IPS-20b (cell line): ENCODE results near the gene PHETA1.
"Not testable (repeated sequence)": the region's sequence is repeated elsewhere in the genome, so short reads cannot be mapped to it uniquely, and the experiment has no call there.

Experiments
- H3K27ac ChIP-seq: one replicate; pipeline ENCODE4 v1.5.1; 2013; ENCODE audit warnings: low read length
- H3K27me3 ChIP-seq: 2 replicates; pipeline ENCODE4 v1.6.1; 2013; ENCODE audit warnings: mild to moderate bottlenecking, low read length, inconsistent platforms; ENCODE audit not compliant: insufficient read depth
- H3K36me3 ChIP-seq: 2 replicates; pipeline ENCODE4 v1.6.1; 2013; ENCODE audit warnings: low read depth, mild to moderate bottlenecking, inconsistent platforms, low read length, moderate library complexity; ENCODE audit not compliant: insufficient read depth
- H3K4me1 ChIP-seq: 2 replicates; pipeline ENCODE4 v1.6.1; 2013; ENCODE audit warnings: mild to moderate bottlenecking, control low read depth, inconsistent platforms, low read length, moderate library complexity; ENCODE audit not compliant: insufficient read depth
- H3K4me3 ChIP-seq: 2 replicates; pipeline ENCODE4 v1.5.1; 2013; ENCODE audit warnings: mild to moderate bottlenecking, low read length, inconsistent platforms
- H3K9ac ChIP-seq: 2 replicates; pipeline ENCODE4 v1.6.1; 2013; ENCODE audit warnings: low read depth, mild to moderate bottlenecking, inconsistent platforms, low read length, moderate library complexity
- H3K9me3 ChIP-seq: 2 replicates; pipeline ENCODE4 v1.6.1; 2013; ENCODE audit warnings: mild to moderate bottlenecking, low read depth, low read length, inconsistent platforms; ENCODE audit not compliant: insufficient read depth

The PHETA1 gene

DNA sequence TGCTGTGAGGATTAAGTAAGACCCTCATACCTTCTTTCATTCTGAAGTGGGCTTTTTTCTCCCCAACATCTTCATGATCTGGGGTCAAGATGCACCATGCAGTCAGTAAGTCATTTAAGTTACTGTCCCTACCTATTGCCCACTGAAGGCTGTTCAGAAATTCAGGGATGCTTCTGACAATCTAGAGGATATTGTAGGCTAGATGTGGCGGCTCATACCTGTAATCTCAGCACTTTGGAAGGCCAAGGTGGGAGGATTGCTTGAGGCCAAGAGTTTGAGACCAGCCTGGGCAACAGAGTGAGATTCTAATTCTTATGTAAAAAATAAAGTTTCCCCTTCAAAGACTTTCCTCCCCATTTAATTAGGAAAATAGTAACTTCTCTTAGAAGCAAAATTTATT is 28.7 kb downstream of the PHETA1 start:
- no peak overlapping the region for H3K27ac ChIP-seq
- no peak overlapping the region for H3K9ac ChIP-seq
- H3K36me3 ChIP-seq = no peaks in the 10 kb centered on the region
- no peak overlapping the region for H3K4me3 ChIP-seq
- H3K4me1 ChIP-seq = no peaks in the 10 kb centered on the region
- H3K9me3 ChIP-seq = no peaks in the 10 kb centered on the region
- H3K27me3 ChIP-seq = no peaks in the 10 kb centered on the region

DNA sequence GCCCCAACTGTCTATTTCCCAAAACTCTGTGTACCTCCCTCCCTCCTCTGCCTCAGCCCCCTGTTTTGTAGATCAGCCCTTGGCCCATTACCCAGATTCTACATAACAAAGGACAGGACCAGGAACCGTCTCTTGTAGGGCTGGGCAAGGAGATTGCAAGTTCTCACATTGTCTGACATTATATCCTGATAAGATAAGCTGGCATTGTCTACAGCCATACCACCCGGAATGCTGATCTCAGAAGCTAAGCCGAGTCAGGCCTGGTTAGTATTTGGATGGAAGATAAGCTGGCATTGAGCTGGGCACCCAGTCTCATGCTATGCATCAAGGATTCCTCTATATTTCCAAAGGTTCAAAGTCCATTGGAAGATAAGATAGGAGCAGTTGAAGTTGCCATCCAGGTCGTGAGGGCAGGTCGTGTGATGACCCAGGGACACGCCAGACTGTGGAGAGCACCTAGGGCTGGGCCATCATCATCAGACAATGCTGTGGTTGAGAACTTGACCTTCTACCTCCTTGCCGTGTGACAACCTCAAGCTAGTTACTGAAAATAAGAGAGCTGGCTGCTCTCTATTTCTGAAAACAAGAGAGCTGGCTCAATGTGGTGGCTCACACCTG is 29.5 kb downstream of the PHETA1 start:
- no peak overlapping the region for H3K4me3 ChIP-seq

DNA sequence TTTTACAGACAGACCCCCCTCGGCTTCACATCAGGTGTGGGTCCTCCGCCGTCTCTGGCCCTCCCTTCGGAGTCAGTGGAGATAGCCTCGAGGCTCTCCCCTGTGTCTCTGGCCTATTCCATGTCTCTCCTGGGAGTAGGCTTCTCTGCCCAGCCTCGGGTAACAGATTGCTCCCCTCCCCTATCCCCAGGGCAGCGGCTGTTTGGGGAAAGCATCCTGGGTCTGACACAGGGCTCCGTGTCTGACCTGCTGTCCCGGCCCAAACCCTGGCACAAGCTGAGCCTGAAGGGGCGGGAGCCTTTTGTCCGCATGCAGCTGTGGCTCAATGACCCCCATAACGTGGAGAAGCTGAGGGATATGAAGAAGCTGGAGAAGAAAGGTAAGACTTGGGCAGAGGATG is 30.8 kb downstream of the PHETA1 start:
- no peak overlapping the region for H3K27ac ChIP-seq
- no peaks in the 10 kb centered on the region for H3K27me3 ChIP-seq
- H3K4me1 ChIP-seq = no peaks in the 10 kb centered on the region
- H3K9me3 ChIP-seq = no peaks in the 10 kb centered on the region
- H3K36me3 ChIP-seq = no peaks in the 10 kb centered on the region
- no peak overlapping the region for H3K9ac ChIP-seq
- H3K4me3 ChIP-seq = no peak overlapping the region

More for the DNA sequence above, 29.5 kb downstream of the PHETA1 start:
- H3K9ac ChIP-seq = no peak overlapping the region
- H3K27me3 ChIP-seq = no peaks in the 10 kb centered on the region
- H3K27ac ChIP-seq = no peak overlapping the region
- no peaks in the 10 kb centered on the region for H3K36me3 ChIP-seq
- no peaks in the 10 kb centered on the region for H3K9me3 ChIP-seq
- H3K4me1 ChIP-seq = no peaks in the 10 kb centered on the region

DNA sequence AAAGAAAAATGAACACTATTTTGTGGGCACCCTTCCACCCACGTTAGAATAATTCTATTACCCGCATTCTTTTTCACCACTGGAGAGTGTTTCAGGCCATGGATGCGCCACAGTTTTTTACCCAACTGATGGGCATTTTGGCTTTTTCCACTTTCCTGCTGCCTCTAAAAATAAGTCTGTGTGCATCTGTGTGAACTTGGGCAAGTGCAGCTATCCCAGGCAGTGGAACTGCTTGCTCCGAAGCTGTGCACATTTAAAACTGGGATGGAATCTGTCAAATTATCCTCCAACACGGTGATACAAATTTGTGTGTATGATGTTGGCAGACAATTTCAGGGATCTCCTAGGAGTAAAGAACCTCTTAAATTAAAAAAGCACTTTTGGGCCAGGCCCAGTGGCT is 31.5 kb downstream of the PHETA1 start:
- Histone ChIP-seq H3K9ac (no peak overlapping the region), H3K27ac (no peak overlapping the region), H3K36me3 (no peaks in the 10 kb centered on the region), H3K4me1 (no peaks in the 10 kb centered on the region), H3K4me3 (no peak overlapping the region), H3K9me3 (no peaks in the 10 kb centered on the region), H3K27me3 (no peaks in the 10 kb centered on the region)

DNA sequence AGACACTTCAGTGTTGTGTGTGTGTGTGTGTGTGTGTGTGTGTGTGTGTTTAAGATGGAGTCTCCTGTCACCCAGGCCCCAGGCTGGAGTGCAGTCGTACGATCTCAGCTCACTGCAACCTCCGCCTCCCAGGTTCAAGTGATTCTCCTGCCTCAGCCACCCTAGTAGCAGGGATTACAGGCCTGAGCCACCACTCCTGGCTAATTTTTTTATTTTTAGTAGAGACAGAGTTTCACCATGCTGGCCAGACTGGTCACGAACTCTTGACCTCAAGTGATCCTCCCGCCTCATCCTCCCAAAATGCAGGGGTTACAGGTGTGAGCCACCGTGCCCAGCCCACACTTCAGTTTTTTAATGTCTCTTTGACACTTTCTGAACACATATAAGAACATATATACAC is 32.5 kb downstream of the PHETA1 start:
- not testable (repeated sequence) for H3K27ac ChIP-seq, H3K4me1 ChIP-seq, H3K4me3 ChIP-seq, H3K36me3 ChIP-seq, H3K9me3 ChIP-seq, H3K9ac ChIP-seq, H3K27me3 ChIP-seq

DNA sequence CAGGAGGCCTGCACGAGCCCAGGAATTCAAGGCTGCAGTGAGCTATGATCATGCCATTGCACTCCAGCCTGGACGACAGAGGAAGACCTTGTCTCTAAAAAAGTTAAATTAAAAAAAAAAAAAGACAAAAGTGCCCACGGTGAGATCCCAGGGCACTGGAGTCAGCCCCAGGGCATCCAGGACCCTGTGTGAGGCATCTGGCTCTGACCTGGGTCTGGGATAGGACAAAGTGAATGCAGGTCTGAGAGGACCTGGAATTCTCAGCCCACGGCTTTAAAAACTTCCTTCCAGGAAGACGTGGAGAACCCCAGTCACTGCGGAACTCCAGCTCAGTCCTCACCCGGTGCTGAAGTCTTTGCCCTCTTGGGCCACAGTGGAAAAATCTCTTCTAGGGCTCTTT is 33.1 kb downstream of the PHETA1 start:
- no peak overlapping the region for H3K27ac ChIP-seq
- H3K4me1 ChIP-seq = no peaks in the 10 kb centered on the region
- H3K27me3 ChIP-seq = no peaks in the 10 kb centered on the region
- no peaks in the 10 kb centered on the region for H3K9me3 ChIP-seq
- H3K36me3 ChIP-seq = no peaks in the 10 kb centered on the region
- no peak overlapping the region for H3K4me3 ChIP-seq
- no peak overlapping the region for H3K9ac ChIP-seq

DNA sequence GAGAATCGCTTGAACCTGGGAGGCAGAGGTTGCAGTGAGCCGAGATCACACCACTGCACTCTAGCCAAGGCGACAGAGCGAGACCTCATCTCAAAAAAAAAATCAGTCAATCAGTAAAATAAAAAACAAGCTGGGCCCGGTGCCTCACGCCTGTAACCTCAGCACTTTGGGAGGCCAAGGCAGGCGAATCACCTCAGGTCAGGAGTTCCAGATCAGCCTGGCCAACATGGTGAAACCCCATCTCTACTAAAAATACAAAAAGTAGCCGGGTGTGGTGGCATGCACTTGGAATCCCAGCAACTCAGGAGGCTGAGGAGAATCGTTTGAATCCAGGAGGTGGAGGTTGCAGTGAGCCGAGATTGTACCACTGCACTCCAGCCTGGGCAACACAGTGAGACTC is 33.6 kb downstream of the PHETA1 start:
- not testable (repeated sequence) for H3K27me3 ChIP-seq, H3K9me3 ChIP-seq, H3K4me1 ChIP-seq, H3K27ac ChIP-seq, H3K4me3 ChIP-seq, H3K36me3 ChIP-seq, H3K9ac ChIP-seq

DNA sequence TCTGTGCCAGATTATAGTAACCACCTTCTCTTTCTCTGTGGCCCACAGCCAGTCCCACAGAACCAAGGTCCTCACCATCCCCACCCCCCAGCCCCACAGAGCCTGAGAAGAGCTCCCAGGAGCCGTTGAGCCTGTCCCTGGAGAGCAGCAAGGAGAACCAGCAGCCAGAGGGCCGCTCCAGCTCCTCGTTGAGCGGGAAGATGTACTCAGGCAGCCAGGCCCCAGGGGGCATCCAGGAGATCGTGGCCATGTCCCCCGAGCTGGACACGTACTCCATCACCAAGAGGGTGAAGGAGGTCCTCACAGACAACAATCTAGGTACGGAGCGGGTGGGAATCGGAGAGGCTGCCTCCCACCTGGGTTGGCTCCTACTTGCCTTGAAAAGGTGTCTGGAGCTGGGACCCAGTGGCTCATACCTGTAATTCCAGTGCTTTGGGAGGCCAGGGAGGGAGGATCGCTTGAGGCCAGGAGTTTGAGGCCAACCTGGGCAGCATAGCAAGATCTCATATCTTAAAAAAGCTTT is 34.4 kb downstream of the PHETA1 start:
- no peaks in the 10 kb centered on the region for H3K27me3 ChIP-seq

DNA sequence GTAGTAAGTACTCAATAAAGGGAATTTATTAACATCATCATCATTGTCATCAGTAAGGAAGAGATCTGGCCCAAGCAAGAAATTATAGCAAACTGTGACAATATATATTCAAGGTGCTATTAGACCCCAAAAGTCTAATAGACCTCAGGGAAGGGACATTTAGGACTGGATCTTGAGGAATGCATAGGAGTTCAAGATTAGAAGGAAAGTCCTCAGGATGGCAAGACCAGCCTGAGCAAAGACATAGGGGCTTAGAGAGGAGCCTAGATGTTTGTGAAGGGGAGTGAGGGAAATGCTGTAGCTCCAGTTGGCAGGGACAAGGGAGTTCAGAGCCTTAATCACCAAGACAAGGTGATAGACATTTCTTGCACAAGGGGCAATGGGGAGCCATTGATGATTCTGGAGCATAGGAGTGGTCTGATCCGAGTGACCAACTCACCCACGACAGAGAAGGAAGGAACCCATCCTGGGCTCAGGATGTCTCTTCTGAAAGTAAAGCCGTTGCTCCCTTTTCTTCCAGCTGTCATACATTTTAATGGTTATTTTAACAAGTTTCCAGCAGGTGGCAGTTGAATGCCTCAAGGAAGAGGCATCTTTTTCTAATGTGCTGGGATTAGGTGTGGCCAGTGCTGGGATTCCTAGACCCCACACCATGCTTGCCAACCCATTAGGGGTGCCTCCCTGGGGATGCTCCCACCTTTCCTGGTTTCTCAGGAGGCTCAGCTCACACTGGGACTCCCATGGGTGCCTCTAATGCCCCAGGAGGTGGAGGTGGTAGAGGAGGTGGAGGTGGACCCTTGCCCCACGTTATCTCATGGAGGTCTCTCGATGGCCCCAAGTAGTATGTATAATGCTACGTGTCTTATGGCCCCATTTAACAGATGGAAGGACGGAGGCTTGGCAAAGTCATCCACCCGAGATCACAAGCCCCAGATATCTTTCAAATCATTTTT is 37.8 kb downstream of the PHETA1 start:
- Histone ChIP-seq H3K27me3 (no peaks in the 10 kb centered on the region), H3K9ac (no peak overlapping the region), H3K27ac (no peak overlapping the region), H3K9me3 (no peaks in the 10 kb centered on the region), H3K4me1 (no peaks in the 10 kb centered on the region), H3K36me3 (no peaks in the 10 kb centered on the region), H3K4me3 (no peak overlapping the region)

More for the DNA sequence above, 34.4 kb downstream of the PHETA1 start:
- no peaks in the 10 kb centered on the region for H3K4me1 ChIP-seq
- H3K9me3 ChIP-seq = no peaks in the 10 kb centered on the region
- H3K9ac ChIP-seq = no peak overlapping the region
- no peaks in the 10 kb centered on the region for H3K36me3 ChIP-seq
- no peak overlapping the region for H3K4me3 ChIP-seq
- no peak overlapping the region for H3K27ac ChIP-seq

DNA sequence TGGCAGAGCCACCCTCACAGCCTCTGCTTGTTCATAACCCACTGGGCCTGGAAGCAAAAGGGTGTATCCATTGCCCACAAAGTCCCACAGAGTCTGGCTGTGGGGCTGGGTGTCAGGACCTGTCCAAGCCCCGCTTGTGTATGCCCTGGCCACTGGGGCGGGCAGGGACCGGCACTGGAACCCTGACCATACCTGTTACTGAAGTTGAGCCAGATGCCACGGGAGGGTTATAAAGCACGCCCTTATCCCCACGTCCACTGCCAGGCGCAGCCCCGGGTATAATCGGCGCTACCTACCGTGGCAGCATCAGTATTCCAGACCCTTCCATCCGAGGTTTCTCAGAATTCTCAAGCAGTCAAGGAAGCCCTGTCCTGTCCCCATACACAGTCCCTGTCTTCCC is 40.8 kb downstream of the PHETA1 start:
- Histone ChIP-seq H3K4me3 (no peak overlapping the region), H3K27ac (no peak overlapping the region), H3K9me3 (no peaks in the 10 kb centered on the region; the same call in 1 of the 2 replicates), H3K4me1 (no peaks in the 10 kb centered on the region), H3K27me3 (no peaks in the 10 kb centered on the region), H3K36me3 (no peaks in the 10 kb centered on the region), H3K9ac (no peak overlapping the region)

DNA sequence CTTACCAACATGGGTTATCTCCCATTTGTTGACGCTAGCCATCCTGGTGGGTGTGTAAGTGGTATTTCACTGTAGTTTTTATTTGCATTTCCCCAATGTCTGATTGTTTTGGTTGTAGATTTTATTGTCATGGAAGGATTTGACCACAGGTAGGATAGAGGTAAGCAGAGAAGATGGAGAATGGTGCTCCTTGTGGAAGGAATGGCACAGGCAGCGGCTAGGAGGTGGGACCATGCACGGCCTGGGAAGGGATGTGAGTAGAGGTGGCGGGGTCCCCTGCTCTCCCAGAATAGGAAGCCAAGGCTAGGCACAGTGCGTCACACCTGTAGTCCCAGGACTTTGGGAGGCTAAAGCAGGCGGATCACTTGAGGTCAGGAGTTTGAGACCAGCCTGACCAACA is 41.4 kb downstream of the PHETA1 start:
- no peaks in the 10 kb centered on the region; the same call in 1 of the 2 replicates for H3K9me3 ChIP-seq
- H3K27me3 ChIP-seq = no peaks in the 10 kb centered on the region
- H3K9ac ChIP-seq = no peak overlapping the region
- no peaks in the 10 kb centered on the region for H3K4me1 ChIP-seq
- H3K4me3 ChIP-seq = no peak overlapping the region
- H3K27ac ChIP-seq = no peak overlapping the region
- no peaks in the 10 kb centered on the region for H3K36me3 ChIP-seq
